HG03558 (cell line): ENCODE results near the gene IL36A.

Experiments used
- ATAC-seq: cut with Tn5 transposase; IDR thresholded peaks from one replicate; pipeline ENCODE4 v1.9.1; 2021; ENCODE audit warnings: moderate number of reproducible peaks; ENCODE audit not compliant: unreplicated experiment; ENCODE audit errors: extremely low read depth

Gene IL36A

DNA sequence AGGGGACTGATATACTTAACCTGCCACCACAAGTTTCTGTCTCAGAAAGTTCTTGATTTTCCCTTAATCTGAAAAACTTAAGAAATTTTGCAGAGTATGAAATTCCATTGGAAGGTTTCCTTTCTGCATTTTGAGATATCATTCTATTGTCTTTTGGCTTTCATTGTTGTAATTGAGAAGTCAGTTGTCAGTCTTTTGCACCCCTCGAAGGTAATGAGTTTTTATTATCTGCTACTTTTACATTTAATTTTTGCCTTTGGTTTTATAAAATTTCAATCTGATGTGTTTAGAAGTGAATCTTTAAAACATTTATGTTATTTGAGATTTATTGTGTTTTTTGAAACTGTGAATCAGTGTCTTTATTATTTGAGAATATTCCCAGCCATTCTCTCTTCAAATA is 4.8 kb upstream of the IL36A start:
- no peak for ATAC-seq

DNA sequence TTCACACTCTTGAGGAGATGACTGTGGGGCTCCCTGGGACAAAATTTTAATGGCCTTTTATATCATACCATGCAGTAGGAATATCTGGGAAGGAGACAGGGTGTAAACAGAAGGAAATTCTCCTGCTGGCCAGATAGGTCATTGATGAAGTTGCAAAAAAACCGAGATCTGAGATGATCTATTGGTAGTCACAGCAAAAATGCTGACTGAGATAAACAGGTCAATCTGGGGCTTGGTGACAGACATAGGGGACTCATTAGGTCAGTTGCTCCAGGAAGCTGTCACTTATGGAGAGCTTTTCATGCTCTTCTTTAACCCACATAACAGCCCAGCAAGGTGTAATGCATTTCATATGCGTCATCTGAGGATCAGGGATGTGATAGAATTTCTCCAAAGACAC is 2.6 kb upstream of the IL36A start:
- no peak for ATAC-seq

GRCh38 chr2:113007250-113007649 is 2.0 kb downstream of the IL36A start:
- no peak for ATAC-seq

DNA sequence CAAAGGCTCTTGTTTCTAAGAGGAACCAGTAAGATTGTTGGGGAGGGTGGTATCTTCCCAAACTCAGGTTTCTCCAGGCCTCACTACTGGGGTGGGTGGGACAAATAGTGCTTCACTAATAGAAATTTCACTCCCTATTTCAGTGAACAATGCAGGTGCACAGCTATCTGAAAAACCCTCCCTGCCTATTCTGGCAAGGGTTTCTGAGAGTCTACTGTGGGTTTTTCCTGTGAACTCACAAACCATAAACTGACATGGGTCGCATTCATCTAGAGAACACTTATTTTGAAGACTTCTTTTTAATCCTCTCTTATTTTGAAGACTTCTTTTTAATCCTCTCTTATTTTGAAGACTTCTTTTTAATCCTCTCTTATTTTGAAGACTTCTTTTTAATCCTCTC is 4.4 kb downstream of the IL36A start:
- no peak for ATAC-seq

GRCh38 chr2:113010088-113010487 is 4.8 kb downstream of the IL36A start:
- ATAC-seq, result no peak

- ATAC-seq, result no peak
Observed at GRCh38 chr2:113011108-113011507, 5.8 kb downstream of the IL36A start.

- no peak for ATAC-seq
Observed at GRCh38 chr2:113012436-113013335, 7.4 kb downstream of the IL36A start.

DNA sequence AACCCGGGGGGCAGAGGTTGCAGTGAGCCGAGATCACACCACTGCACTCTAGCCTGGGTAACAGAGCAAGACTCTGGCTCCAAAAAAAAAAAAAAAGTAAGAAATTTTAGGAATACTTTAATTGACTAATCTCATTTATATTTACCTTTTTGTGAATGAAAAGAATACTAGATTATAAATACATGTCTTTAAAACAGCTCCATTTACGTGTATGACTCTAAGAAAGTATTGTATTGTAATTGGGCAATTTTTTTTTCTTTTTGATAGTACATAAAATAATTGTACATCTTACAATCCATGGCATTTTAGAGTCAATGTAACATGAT is 8.0 kb downstream of the IL36A start:
- ATAC-seq, result no peak

GRCh38 chr2:113014067-113014466 is 8.8 kb downstream of the IL36A start:
- ATAC-seq, result no peak

DNA sequence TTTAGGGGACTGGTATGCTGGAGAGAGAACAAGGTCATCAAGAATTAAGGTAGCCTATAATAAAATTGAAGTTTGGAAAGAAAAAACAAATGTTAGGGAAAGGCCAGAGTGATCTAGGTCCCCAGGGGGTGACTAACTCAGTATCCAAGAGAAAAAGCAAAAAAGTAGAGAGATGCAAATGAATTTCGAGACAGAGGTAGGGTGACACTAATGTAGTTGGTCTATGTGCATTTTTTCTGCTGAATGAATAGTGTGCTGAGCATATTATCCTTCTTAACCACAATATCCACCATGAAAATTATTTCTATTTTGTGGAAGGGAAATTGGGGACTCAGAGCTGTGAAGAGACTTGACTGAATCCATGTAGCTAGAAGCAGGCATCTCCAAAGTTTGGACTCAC is 9.8 kb downstream of the IL36A start:
- no peak for ATAC-seq

GRCh38 chr2:113015655-113016054 is 10.4 kb downstream of the IL36A start:
- no peak for ATAC-seq

GRCh38 chr2:113018509-113018908 is 13.2 kb downstream of the IL36A start:
- ATAC-seq, result no peak

DNA sequence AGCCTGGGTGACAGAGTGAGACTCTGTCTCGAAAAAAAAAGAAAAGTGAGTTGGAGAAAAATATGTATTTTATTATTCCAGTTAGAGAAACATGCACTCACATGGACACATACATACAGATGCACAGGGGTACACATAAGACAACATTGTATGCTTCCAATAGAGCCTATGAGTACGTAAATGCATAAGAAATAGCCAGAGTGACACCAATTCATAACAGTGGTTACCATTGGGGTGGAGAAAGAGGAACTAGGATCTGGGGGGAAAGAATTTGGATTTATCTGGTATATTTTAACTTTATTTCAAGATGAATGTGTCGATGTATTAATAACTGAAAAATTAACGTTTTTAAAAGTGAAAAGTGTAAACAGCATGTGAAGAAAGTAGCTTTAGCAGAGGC is 16.1 kb downstream of the IL36A start:
- no peak for ATAC-seq

DNA sequence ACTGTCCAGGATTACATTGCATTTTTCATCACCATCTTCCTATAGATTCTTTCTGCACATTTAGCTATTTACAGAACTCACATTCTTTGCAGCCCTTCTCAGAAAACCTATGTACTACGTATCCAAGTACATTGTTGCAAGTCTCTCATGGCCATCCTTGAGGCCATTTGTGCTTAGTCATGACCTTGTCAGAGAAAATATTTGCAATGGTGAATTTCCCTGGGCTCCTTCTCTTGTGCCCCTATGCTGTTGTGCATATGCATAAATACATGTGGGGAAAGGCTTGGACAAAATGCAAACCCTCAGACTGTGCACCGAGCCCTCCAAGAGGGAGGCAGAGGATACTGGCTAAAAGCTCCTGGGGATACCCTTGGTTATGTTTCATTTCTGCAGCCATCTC is 19.5 kb downstream of the IL36A start:
- no peak for ATAC-seq

GRCh38 chr2:113025737-113026136 is 20.5 kb downstream of the IL36A start:
- ATAC-seq, result no peak

GRCh38 chr2:113027691-113028090 is 22.4 kb downstream of the IL36A start:
- no peak for ATAC-seq

- no peak for ATAC-seq
Observed at GRCh38 chr2:113028112-113028511, 22.9 kb downstream of the IL36A start.

DNA sequence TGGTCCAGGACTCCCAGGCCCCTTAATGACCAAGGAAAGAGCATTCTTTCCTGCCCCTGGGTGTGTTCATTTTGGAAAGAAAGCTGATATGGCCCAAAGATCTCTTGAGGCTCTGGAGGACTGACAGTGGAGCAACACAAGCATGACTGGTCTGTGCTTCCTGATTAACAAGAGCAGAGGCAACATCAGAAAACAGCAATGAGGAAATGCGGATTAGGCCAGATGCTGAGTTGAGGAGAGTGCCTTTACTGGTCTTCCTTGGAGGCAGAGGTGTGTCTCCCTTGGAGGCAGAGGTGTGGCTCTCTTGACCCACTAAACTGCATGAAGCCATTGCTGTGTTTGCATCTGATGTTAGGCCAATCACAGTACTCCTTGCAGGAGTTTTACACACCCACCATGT is 27.5 kb downstream of the IL36A start:
- ATAC-seq, result no peak

- ATAC-seq, result no peak
Observed at GRCh38 chr2:113034016-113034415, 28.8 kb downstream of the IL36A start.

DNA sequence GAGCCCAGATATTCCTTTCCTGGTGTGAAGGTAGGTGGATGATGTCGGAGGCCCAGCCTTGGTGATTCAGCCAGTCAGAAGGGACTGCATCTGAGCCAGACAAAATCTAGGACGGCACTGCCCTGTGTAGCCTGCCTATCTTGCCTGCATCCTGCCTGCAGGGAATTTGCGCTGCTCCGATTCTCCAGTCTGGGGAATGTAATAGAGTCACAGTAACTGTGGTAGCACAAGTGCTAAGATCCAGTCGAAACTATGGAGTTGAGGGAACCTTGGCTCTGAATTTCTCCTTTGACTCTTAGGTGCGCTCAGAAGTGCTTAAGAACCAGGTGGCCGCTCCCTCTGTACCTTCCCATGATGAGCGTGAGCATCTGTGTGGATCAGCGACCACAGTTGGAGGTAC is 31.5 kb downstream of the IL36A start:
- ATAC-seq, result no peak

GRCh38 chr2:113038291-113038690 is 33.0 kb downstream of the IL36A start:
- no peak for ATAC-seq

GRCh38 chr2:113039158-113039557 is 33.9 kb downstream of the IL36A start:
- ATAC-seq, result no peak
